ENCODE measurements around the gene SLAMF1. TPM values are rescaled to one million over a fixed set of nuclear protein-coding genes. Genes with fewer than 3 reads are reported as not detected.

Gene SLAMF1
- total RNA-seq, 4 donors from 2014 or later = 0.33 to 2.5 (median 0.76) TPM

GRCh38 chr1:160621633-160622413 is 25.0 kb downstream of the SLAMF1 start:
- intact Hi-C loops (cut with DNase I) = no loop called here
- no peak for DNase-seq
- Histone ChIP-seq H3K9me3 (no peaks in the 10 kb centered on the region), H3K27me3 (no peaks in the 10 kb centered on the region), H3K36me3 (no peaks in the 10 kb centered on the region), H3K4me1 (no peaks in the 10 kb centered on the region), H3K4me3 (replicated peaks in 1 of 3) (no peak overlapping the region), H3K27ac (no peak overlapping the region)
- no peak for TF ChIP-seq POLR2A (IDR thresholded peaks at IDR 0.05)
- TF ChIP-seq, protein P1, sequence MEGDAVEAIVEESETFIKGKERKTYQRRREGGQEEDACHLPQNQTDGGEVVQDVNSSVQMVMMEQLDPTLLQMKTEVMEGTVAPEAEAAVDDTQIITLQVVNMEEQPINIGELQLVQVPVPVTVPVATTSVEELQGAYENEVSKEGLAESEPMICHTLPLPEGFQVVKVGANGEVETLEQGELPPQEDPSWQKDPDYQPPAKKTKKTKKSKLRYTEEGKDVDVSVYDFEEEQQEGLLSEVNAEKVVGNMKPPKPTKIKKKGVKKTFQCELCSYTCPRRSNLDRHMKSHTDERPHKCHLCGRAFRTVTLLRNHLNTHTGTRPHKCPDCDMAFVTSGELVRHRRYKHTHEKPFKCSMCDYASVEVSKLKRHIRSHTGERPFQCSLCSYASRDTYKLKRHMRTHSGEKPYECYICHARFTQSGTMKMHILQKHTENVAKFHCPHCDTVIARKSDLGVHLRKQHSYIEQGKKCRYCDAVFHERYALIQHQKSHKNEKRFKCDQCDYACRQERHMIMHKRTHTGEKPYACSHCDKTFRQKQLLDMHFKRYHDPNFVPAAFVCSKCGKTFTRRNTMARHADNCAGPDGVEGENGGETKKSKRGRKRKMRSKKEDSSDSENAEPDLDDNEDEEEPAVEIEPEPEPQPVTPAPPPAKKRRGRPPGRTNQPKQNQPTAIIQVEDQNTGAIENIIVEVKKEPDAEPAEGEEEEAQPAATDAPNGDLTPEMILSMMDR (IDR thresholded peaks at IDR 0.05) = no peak
- 71 to 78% methylated on average over 8 of the region's 8 CpGs for WGBS, 2 donors

DNA sequence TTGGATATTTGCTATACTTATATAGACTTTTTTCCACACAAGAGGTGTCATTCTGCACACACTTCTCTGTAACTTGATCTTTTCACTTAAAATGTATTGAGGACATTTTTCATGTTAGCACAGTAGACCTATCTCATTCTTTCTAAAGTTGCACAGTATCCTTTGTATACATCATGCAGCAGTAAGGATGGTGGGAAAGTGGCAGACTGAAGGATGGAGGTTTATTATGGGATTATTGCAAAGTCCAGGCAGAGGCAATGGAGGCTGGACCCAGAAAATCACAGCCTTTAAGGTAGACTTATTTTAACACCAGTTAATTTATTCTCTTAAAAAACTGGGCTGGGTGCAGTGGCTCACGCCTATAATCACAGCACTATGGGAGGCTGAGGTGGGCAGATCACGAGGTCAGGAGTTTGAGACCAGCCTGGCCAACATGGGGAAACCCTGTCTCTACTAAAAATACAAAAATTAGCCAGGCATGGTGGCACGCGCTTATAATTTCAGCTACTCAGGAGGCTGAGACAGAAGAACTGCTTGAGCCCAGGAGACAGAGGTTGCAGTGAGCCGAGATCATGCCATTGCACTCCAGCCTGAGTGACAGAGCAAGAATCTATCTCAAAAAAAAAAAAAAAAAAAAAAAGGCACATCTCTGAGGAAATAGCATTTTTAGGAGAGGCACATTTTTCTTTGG is 25.8 kb downstream of the SLAMF1 start:
- Histone ChIP-seq H3K27ac (no peak overlapping the region), H3K4me3 (replicated peaks in 1 of 3) (no peak overlapping the region), H3K9me3 (no peaks in the 10 kb centered on the region), H3K4me1 (no peaks in the 10 kb centered on the region), H3K27me3 (no peaks in the 10 kb centered on the region), H3K36me3 (no peaks in the 10 kb centered on the region)
- WGBS, 2 donors = 74 to 76% methylated on average over 5 of the region's 5 CpGs
- TF ChIP-seq, protein P1 (IDR thresholded peaks at IDR 0.05) = no peak
- TF ChIP-seq POLR2A (IDR thresholded peaks at IDR 0.05) = no peak
- intact Hi-C loops (cut with DNase I) = no loop called here
- no peak for DNase-seq

DNA sequence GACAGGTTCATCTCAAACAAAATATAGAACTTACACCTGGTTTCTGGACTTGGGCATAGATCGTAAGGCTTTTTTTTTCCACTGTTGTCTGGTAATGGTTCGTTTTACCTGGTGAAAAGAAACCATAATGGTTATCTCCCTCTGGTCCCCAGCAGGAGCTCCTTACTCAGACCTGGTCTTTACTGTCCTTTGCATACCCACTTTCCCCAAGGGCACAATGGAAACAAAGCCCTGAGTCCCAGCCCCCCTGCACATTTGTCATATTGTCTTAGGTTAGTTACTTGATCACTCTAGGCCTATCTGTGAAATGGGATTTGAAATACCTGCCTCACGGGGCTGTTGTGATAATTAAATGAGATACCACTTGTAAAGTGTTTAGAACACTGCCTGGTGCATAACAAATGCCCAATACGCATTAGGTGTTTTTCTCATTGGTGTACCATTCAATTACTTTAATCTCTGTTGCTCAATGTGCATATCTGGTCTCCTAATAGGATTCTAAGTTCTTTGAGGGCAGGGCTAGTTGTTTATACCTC is 27.0 kb downstream of the SLAMF1 start:
- Histone ChIP-seq H3K36me3 (no peaks in the 10 kb centered on the region), H3K4me3 (replicated peaks in 1 of 3) (no peak overlapping the region), H3K27me3 (no peaks in the 10 kb centered on the region), H3K9me3 (no peaks in the 10 kb centered on the region), H3K27ac (no peak overlapping the region), H3K4me1 (no peaks in the 10 kb centered on the region)
- DNase-seq = no peak
- intact Hi-C loops (cut with DNase I) = no loop called here
- TF ChIP-seq POLR2A (IDR thresholded peaks at IDR 0.05) = no peak
- TF ChIP-seq, protein P1 (IDR thresholded peaks at IDR 0.05) = no peak
- 88% methylated on average over 4 of the region's 4 CpGs for WGBS, 2 donors

DNA sequence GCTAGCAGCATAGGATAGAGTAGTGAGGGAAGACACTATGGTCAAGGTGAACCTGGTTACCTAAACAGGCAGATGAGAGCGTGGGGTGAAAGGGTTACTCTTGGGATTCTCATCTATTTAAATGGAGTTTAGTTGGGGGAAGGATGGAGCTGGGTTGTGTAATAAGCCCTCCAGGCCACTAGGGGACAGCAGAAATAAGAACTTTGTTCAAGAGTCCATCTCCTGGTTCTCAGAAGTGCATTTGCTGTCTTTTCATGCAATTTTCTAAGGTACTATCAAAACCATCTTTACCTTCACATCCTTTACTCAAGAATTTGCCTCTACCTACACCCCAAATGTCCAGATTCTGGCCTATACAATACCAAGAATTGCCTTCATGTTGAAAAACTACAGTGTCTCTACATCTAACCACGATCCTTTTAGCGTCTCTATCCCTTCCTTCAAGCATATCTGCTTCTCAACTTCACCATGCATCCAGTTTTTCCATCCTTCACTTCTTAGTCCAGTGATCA is 28.0 kb downstream of the SLAMF1 start:
- no peak overlapping the region for H3K4me3 ChIP-seq (replicated peaks in 1 of 3)
- intact Hi-C loops (cut with DNase I) = no loop called here
- H3K4me1 ChIP-seq = no peaks in the 10 kb centered on the region
- no peak for DNase-seq
- H3K9me3 ChIP-seq = no peaks in the 10 kb centered on the region
- no peaks in the 10 kb centered on the region for H3K27me3 ChIP-seq
- no peak overlapping the region for H3K27ac ChIP-seq
- 91 to 95% methylated on average over 3 of the region's 3 CpGs for WGBS, 2 donors
- no peaks in the 10 kb centered on the region for H3K36me3 ChIP-seq
- TF ChIP-seq, protein P1 (IDR thresholded peaks at IDR 0.05) = peak in 2 of 6 experiments; percentile 14 to 32
- no peak for TF ChIP-seq POLR2A (IDR thresholded peaks at IDR 0.05)

Measured in thyroid gland (tissue), 4 donors.